Ecto neural progenitor cell (in vitro differentiated cells): Measurements from ENCODE around the gene MAN1B1.
"Not testable (repeated sequence)": the region's sequence is repeated elsewhere in the genome, so short reads cannot be mapped to it uniquely, and the experiment has no call there.

Experiments
- DNase-seq: peaks from one replicate; pipeline ENCODE4 v3.0.0-alpha.2; 2018; ENCODE audit warnings: low spot score

Gene MAN1B1

DNA sequence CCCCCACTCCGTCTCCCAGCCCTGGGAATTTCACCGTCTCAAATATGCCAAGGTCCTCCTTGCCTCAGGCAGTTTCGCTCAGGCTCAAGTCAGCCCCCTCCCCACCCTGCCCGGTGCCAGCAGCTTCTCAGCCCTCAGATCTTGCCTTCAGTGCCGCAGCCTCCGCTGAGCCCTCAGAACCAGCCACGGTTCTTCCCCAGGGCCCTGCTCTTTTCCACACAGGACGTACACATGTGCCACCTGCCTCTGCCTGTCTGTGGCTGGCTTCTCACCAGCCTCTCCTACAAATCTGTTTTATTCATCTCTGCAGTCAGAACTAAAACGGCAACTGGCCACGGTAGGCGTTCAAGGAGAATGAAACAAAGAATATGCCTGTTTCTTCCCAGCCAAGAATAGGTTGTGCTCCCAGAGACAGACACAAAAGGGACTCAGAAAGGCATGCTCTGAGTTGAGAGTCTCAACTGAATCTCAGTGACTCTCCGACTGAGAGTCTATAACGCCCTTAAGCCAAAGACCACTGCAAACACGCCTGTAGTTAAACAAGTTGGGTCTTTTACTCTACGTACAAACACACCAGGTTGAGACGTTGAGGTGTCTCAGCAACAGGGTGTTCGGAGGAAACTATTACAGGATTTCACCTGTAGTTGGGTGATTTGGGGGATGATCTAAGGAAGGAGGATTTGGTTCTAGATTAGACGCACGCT is 41.5 kb downstream of the MAN1B1 start:
- no peak for DNase-seq

DNA sequence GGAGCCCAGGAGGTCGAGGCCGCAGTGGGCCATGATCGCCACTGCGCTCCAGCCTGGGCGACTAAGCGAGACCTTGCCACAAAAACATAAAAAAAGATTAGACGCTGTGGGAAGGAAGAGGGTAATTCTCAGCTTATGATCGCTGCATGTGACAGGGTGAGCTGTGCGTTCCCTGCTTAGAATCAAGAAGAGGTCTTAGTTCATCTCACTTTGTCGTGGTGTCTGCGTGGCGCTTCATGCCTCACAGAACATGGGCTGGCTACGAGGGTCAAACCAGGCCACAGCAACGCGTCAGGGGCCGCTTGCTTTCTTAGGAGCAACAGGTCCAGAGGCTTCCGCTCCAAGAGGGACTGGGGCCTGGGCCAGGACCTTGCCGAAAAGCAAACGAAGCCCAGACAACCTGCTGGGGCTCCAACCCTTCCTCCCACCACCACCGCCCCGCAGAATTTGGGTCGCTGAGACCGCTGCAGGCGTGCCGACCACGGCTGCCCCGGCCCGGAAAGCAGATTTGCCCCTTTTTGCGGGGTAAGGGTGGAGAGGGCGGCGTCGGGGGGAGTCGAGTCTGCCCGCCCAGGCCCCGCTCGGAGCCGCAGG is 42.2 kb downstream of the MAN1B1 start:
- no peak for DNase-seq

DNA sequence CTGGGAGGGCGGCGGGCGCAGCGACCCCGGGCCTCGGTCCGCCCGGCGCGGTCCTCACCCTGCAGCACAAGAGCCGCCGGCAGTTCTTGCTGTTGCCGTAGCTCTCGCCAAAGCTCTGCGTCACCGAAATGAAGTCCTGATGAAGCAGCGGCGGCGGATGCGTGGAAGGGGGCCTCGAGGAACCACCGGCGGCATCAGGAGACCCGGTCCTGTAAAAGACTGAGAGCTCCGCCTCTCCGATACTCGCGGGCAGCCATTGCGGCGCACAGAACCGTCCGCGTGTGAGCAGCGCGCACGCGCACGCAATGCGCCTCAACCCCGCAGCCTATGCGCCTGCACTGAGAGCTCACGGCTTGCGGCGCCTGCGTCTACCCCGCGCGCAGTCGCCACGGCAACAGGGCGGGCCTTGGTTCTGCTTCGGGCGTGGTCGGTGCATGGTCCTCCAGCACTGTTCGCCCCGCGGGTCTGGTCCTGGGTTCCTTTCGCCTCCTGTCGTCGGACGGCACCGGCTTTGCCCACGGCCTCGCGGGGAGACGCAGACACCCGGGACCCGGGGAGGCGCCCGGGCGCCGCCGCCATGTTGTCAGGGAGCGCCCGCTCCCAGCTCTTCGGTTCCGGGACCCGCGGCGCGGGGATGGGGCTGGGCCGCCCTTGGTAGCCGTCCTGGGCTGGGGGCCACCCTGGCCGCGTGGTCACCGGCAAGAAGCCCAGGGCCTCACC is 42.8 kb downstream of the MAN1B1 start:
- DNase-seq = peak; percentile 93

- no peak for DNase-seq
Observed at GRCh38 chr9:137130176-137130755, 43.5 kb downstream of the MAN1B1 start.

GRCh38 chr9:137134191-137134590 is 47.4 kb downstream of the MAN1B1 start:
- no peak for DNase-seq

DNA sequence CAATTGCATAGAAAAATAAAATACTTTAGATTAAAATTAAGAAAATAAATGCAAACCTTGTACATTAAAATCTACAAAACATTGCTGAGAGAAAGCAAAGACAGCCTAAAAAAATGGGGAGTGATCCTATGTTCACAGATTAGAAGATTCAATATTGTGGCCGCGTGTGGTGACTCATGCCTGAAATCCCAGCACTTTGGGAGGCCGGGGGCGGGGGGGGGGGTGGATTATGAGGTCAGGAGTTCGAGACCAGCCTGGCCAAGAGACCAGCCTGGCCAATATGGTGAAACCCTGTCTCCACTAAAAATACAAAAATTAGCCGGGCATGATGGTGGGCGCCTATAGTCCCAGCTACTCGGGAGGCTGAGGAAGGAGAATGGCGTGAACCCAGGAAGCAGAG is 48.4 kb downstream of the MAN1B1 start:
- not testable (repeated sequence) for DNase-seq

GRCh38 chr9:137136261-137136880 is 49.6 kb downstream of the MAN1B1 start:
- DNase-seq = no peak

- DNase-seq = no peak
Observed at GRCh38 chr9:137136881-137137607, 50.3 kb downstream of the MAN1B1 start.

GRCh38 chr9:137138058-137138721 is 51.4 kb downstream of the MAN1B1 start:
- no peak for DNase-seq

DNA sequence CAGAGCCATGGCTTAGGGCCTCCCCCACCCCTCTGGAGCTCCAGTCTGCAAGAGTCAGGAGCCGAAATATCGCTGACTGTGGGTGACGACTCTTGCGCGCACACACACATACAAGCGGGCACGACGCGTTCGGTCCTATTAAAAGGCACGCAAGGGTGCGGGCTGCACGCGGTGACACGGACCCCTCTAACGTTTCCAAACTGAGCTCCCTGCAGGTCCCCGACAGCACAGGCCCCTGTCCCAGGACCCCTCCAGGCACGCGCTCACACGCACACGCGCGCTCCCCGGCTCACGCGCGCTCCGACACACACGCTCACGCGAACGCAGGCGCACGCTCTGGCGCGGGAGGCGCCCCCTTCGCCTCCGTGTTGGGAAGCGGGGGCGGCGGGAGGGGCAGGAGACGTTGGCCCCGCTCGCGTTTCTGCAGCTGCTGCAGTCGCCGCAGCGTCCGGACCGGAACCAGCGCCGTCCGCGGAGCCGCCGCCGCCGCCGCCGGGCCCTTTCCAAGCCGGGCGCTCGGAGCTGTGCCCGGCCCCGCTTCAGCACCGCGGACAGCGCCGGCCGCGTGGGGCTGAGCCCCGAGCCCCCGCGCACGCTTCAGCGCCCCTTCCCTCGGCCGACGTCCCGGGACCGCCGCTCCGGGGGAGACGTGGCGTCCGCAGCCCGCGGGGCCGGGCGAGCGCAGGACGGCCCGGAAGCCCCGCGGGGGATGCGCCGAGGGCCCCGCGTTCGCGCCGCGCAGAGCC is 52.1 kb downstream of the MAN1B1 start, which contains the start of gene GRIN1:
TSS of gene GRIN1 (plus strand) at position 433 of the 746 bp plus-strand sequence. CDS start 333 bp downstream, outside the sequence.
- DNase-seq = no peak

GRCh38 chr9:137139468-137140150 is 52.8 kb downstream of the MAN1B1 start:
- DNase-seq = no peak

- no peak for DNase-seq
Observed at GRCh38 chr9:137140151-137141012, 53.6 kb downstream of the MAN1B1 start.

GRCh38 chr9:137141050-137141810 is 54.4 kb downstream of the MAN1B1 start:
- DNase-seq = no peak

GRCh38 chr9:137141976-137142936 is 55.5 kb downstream of the MAN1B1 start:
- DNase-seq = no peak

- no peak for DNase-seq
Observed at GRCh38 chr9:137143459-137143858, 56.7 kb downstream of the MAN1B1 start.

- no peak for DNase-seq
Observed at GRCh38 chr9:137145731-137146526, 59.1 kb downstream of the MAN1B1 start.
